CD14-positive monocyte (primary cell): ENCODE results near the gene SHPK. TPM values are rescaled to one million over a fixed set of nuclear protein-coding genes. Genes with fewer than 3 reads are reported as not detected.

Experiments used
- DNase-seq, 3 donors: peaks; one replicate each; pipeline ENCODE4 v3.0.0-alpha.2; 2011 to 2022
- H2AFZ ChIP-seq: 2 replicates; pipeline ENCODE4 v1.6.0; 2012; ENCODE audit warnings: mild to moderate bottlenecking, low read depth, low read length, inconsistent platforms; ENCODE audit not compliant: insufficient read depth, poor library complexity, severe bottlenecking
- H3K27ac ChIP-seq, 2 donors: 1 replicate in 1 of 2; 2 replicates in 1 of 2; pipeline ENCODE4 v1.5.1; 2012 to 2013; ENCODE audit warnings: low read length in 2 of 2, control low read depth in 1 of 2, inconsistent platforms in 1 of 2, low read depth in 1 of 2, mild to moderate bottlenecking in 1 of 2
- H3K27me3 ChIP-seq, 2 donors: one replicate each; pipeline versions ENCODE4 v1.6.0 to v1.6.1; 2011 to 2013; ENCODE audit warnings: low read length in 2 of 2; ENCODE audit not compliant: control insufficient read depth in 2 of 2, insufficient read depth in 2 of 2
- H3K36me3 ChIP-seq, 2 donors: replicated peaks in 1 of 2; 1 replicate in 1 of 2; 2 replicates in 1 of 2; pipeline versions ENCODE4 v1.5.1 to v1.6.1; 2012 to 2013; ENCODE audit warnings: low read length in 2 of 2, control low read depth in 1 of 2, inconsistent platforms in 1 of 2, mild to moderate bottlenecking in 1 of 2; ENCODE audit not compliant: insufficient read depth in 2 of 2, control insufficient read depth in 1 of 2
- H3K4me1 ChIP-seq, 2 donors: 1 replicate in 1 of 2; 2 replicates in 1 of 2; pipeline versions ENCODE4 v1.5.1 to v1.6.1; 2012 to 2013; ENCODE audit warnings: low read length in 2 of 2, control low read depth in 1 of 2, inconsistent platforms in 1 of 2, mild to moderate bottlenecking in 1 of 2, moderate library complexity in 1 of 2; ENCODE audit not compliant: insufficient read depth in 2 of 2, control insufficient read depth in 1 of 2
- H3K4me2 ChIP-seq: replicated peaks from 2 replicates; pipeline ENCODE3; 2012; ENCODE audit warnings: low read length, moderate library complexity, mild to moderate bottlenecking; ENCODE audit not compliant: poor library complexity, severe bottlenecking; ENCODE audit errors: extremely low read depth
- H3K4me3 ChIP-seq, 3 experiments: fragments of 200-600 bp in 1 of 3; sonication (generic) in 1 of 3; replicated peaks in 1 of 3; 1 replicate in 2 of 3; 2 replicates in 1 of 3; pipeline ENCODE4 v1.5.1; 2011 to 2013; ENCODE audit warnings: low read length in 3 of 3, mild to moderate bottlenecking in 3 of 3, control low read depth in 2 of 3, low read depth in 2 of 3, inconsistent platforms in 1 of 3, moderate library complexity in 1 of 3
- H3K79me2 ChIP-seq: 2 replicates; pipeline ENCODE4 v1.6.0; 2012; ENCODE audit warnings: mild to moderate bottlenecking, control low read depth, inconsistent platforms, low read length, moderate library complexity; ENCODE audit not compliant: insufficient read depth
- H3K9ac ChIP-seq: 2 replicates; pipeline ENCODE4 v1.6.0; 2017; ENCODE audit warnings: low read length, mild to moderate bottlenecking; ENCODE audit not compliant: insufficient read depth, poor library complexity, severe bottlenecking
- H3K9me3 ChIP-seq, 2 donors: replicated peaks in 1 of 2; 1 replicate in 1 of 2; 2 replicates in 1 of 2; pipeline versions ENCODE4 v1.5.1 to v1.6.1; 2012 to 2013; ENCODE audit warnings: low read length in 2 of 2, control low read depth in 1 of 2; ENCODE audit not compliant: control insufficient read depth in 1 of 2, insufficient read depth in 1 of 2
- H4K20me1 ChIP-seq: 2 replicates; pipeline ENCODE4 v1.6.0; 2012; ENCODE audit warnings: mild to moderate bottlenecking, low read length, control low read depth, moderate library complexity; ENCODE audit not compliant: insufficient read depth
- H3K27ac Mint-ChIP-seq, 7 donors: one replicate each; pipeline ENCODE4 v1.8.0; 2020; ENCODE audit warnings: mild to moderate bottlenecking in 7 of 7, mixed read lengths in 7 of 7, moderate library complexity in 6 of 7, inconsistent platforms in 2 of 7
- H3K27me3 Mint-ChIP-seq, 3 donors: one replicate each; pipeline ENCODE4 v1.8.0; 2021 to 2022; ENCODE audit warnings: low read depth in 3 of 3, mild to moderate bottlenecking in 3 of 3, mixed read lengths in 3 of 3, moderate library complexity in 3 of 3, inconsistent platforms in 1 of 3
- H3K36me3 Mint-ChIP-seq, 2 donors: one replicate each; pipeline ENCODE4 v1.8.0; 2020; ENCODE audit warnings: mixed read lengths in 2 of 2, inconsistent platforms in 1 of 2, mild to moderate bottlenecking in 1 of 2
- H3K4me1 Mint-ChIP-seq: one replicate; pipeline ENCODE4 v1.8.0; 2020; ENCODE audit warnings: mild to moderate bottlenecking, mixed read lengths
- H3K4me3 Mint-ChIP-seq, 2 donors: one replicate each; pipeline ENCODE4 v1.8.0; 2020; ENCODE audit warnings: mild to moderate bottlenecking in 2 of 2, mixed read lengths in 2 of 2, moderate library complexity in 1 of 2
- H3K9me3 Mint-ChIP-seq, 7 donors: one replicate each; pipeline ENCODE4 v1.8.0; 2020 to 2022; ENCODE audit warnings: mixed read lengths in 7 of 7, mild to moderate bottlenecking in 6 of 7, moderate library complexity in 6 of 7, inconsistent platforms in 2 of 7
- WGBS: methylation state at CpG from one replicate; pipeline ENCODE4 v1.1.5; 2013; ENCODE audit warnings: missing lambda C conversion rate; ENCODE audit not compliant: insufficient coverage; 5-methylcytosine and 5-hydroxymethylcytosine counted together
- intact Hi-C, 2 donors: fragments of 100-400 bp; cut with micrococcal nuclease; formaldehyde crosslinking; loops; one replicate each; pipeline versions ENCODE4 v1.15.0 to v1.15.1; 2023
- polyA plus RNA-seq, 3 donors: library from polyadenylated mRNA; depleted of rRNA in 1 of 3; unstranded in 2 of 3; stranded (reverse) in 1 of 3; fragments of 300-500 nt in 2 of 3; fragments of >200 nt in 1 of 3; fragmentation: Illumina TruSeq in 2 of 3; gene quantifications; 1 replicate in 2 of 3; 2 replicates in 1 of 3; pipeline ENCODE4 v1.2.3, GENCODE V29; 2012 to 2021
- TF ChIP-seq, protein P1 (sequence below): fragments of 200-600 bp; IDR thresholded peaks from one replicate; pipeline ENCODE4 v1.8.0; 2022; ENCODE audit warnings: antibody characterized with exemption, mild to moderate bottlenecking

Gene SHPK
- polyA plus RNA-seq, 3 donors = 4.3 to 4.6 (median 4.6) TPM

DNA sequence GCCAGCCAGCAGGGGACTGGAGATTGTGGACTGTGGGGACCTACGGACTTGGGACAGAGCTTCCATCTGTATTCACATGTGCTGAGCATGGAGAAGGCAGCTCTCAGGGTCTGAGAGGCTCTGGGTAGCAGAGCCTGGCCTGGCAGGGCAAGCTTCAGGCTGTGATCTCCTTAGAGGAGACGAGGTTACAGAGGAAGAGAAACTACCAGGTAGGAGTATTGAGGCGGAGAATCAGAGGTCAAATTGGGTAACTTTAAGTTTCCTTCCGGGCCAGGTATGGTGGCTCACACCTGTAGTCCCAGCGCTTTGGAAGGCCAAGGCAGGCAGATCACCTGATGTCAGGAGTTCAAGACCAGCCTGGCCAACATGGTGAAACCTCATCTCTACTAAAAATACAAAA, 9.3 kb upstream of the SHPK start:
- no peak overlapping the region for H3K4me3 Mint-ChIP-seq
- H3K27ac ChIP-seq = no peak overlapping the region
- no peaks in the 10 kb centered on the region for H3K27me3 ChIP-seq
- no peaks in the 10 kb centered on the region for H4K20me1 ChIP-seq
- H3K36me3 ChIP-seq = peaks cover 11 to 50% of the 10 kb centered on the region in 2 donors
- no peaks in the 10 kb centered on the region for H3K9me3 ChIP-seq
- H3K4me1 ChIP-seq = peaks cover 4 to 7% of the 10 kb centered on the region in 2 donors
- peaks cover 0 to 3% (median 0%) of the 10 kb centered on the region in 3 donors for H3K27me3 Mint-ChIP-seq
- no peak for DNase-seq
- H3K4me2 ChIP-seq = no peak overlapping the region
- no peak overlapping the region for H3K4me3 ChIP-seq
- WGBS = 71% methylated on average over 3 of the region's 5 CpGs
- H3K4me1 Mint-ChIP-seq = peaks cover 7% of the 10 kb centered on the region
- TF ChIP-seq, protein P1, sequence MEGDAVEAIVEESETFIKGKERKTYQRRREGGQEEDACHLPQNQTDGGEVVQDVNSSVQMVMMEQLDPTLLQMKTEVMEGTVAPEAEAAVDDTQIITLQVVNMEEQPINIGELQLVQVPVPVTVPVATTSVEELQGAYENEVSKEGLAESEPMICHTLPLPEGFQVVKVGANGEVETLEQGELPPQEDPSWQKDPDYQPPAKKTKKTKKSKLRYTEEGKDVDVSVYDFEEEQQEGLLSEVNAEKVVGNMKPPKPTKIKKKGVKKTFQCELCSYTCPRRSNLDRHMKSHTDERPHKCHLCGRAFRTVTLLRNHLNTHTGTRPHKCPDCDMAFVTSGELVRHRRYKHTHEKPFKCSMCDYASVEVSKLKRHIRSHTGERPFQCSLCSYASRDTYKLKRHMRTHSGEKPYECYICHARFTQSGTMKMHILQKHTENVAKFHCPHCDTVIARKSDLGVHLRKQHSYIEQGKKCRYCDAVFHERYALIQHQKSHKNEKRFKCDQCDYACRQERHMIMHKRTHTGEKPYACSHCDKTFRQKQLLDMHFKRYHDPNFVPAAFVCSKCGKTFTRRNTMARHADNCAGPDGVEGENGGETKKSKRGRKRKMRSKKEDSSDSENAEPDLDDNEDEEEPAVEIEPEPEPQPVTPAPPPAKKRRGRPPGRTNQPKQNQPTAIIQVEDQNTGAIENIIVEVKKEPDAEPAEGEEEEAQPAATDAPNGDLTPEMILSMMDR = no peak
- H3K79me2 ChIP-seq = no peaks in the 10 kb centered on the region
- no peak overlapping the region for H2AFZ ChIP-seq
- peak overlapping the region in 2 of 7 donors; percentile 12 to 36 for H3K27ac Mint-ChIP-seq
- intact Hi-C loops = no loop called here
- H3K9me3 Mint-ChIP-seq = no peaks in the 10 kb centered on the region
- peaks cover 34 to 73% of the 10 kb centered on the region in 2 donors for H3K36me3 Mint-ChIP-seq
- H3K9ac ChIP-seq = no peak overlapping the region

DNA sequence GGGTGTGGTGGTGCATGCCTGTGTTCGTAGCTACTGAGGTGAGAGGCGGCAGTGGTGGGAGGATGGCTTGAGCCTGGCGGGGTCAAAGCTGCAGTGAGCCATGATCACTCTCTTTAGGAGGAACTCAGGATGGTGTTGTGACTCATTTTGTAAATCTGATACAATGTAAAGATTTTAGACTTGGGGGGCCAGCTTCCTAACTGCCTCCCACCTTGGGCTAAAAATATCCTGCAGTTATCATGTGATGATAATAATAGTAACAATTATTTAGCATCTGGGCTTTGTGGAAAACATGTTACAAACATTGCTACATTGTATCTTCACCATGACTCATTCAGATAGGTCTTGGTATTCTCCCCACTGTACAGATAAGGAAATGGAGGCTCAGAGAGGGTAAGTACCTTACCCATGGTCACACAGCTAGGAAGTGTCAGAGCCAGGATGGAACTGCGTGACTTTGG, 7.9 kb upstream of the SHPK start:
- no peaks in the 10 kb centered on the region for H4K20me1 ChIP-seq
- H3K27me3 Mint-ChIP-seq = peaks cover 0 to 3% (median 0%) of the 10 kb centered on the region in 3 donors
- no peaks in the 10 kb centered on the region for H3K27me3 ChIP-seq
- peaks cover 9 to 37% of the 10 kb centered on the region in 2 donors for H3K36me3 ChIP-seq
- H3K36me3 Mint-ChIP-seq = peaks cover 24 to 62% of the 10 kb centered on the region in 2 donors
- no peak overlapping the region for H3K27ac ChIP-seq
- H3K79me2 ChIP-seq = no peaks in the 10 kb centered on the region
- TF ChIP-seq, protein P1 = no peak
- WGBS = 93% methylated on average over 3 of the region's 4 CpGs
- no peak overlapping the region for H3K4me3 Mint-ChIP-seq
- DNase-seq = no peak
- H3K9me3 Mint-ChIP-seq = peaks cover 0 to under 1% (median 0%) of the 10 kb centered on the region in 7 donors
- intact Hi-C loops = no loop called here
- H3K27ac Mint-ChIP-seq = peak overlapping the region in 1 of 7 donors; percentile 68
- no peaks in the 10 kb centered on the region for H3K9me3 ChIP-seq
- H3K4me1 Mint-ChIP-seq = peaks cover 20% of the 10 kb centered on the region
- no peak overlapping the region for H3K4me3 ChIP-seq
- peaks cover 18 to 21% of the 10 kb centered on the region in 2 donors for H3K4me1 ChIP-seq
- no peak overlapping the region for H3K9ac ChIP-seq
- H3K4me2 ChIP-seq = no peak overlapping the region
- H2AFZ ChIP-seq = no peak overlapping the region
